AG04450 (cell line): ENCODE data around the gene NSMCE1. TPM values are rescaled to one million over a fixed set of nuclear protein-coding genes. Genes with fewer than 3 reads are reported as not detected.
"Not testable (repeated sequence)": the region's sequence is repeated elsewhere in the genome, so short reads cannot be mapped to it uniquely, and the experiment has no call there.

Experiments used
- CTCF ChIA-PET: fragments of 300-600, 350-600 bp; formaldehyde crosslinking; extraction: SDS; loops from one replicate; lab custom pipeline; 2022; ENCODE audit warnings: antibody characterized with exemption, inconsistent platforms; lab: Charles Lee
- POLR2A ChIA-PET: fragments of 350-600 bp; formaldehyde crosslinking; extraction: SDS; loops from one replicate; lab custom pipeline; 2021; ENCODE audit warnings: antibody characterized with exemption, inconsistent platforms; lab: Yijun Ruan, JAX
- DNase-seq: peaks from one replicate; pipeline ENCODE4 v3.0.0-alpha.2; 2011; ENCODE audit warnings: low read depth, low spot score
- H3K27ac ChIP-seq: one replicate; pipeline ENCODE4 v1.5.1; 2012; ENCODE audit warnings: low read depth, low read length, control low read depth
- H3K27me3 ChIP-seq: one replicate; pipeline ENCODE4 v1.6.0; 2012; ENCODE audit warnings: low read length; ENCODE audit not compliant: control insufficient read depth, insufficient read depth
- H3K4me3 ChIP-seq: 2 replicates; pipeline ENCODE4 v1.5.1; 2011; ENCODE audit warnings: mild to moderate bottlenecking, low read depth, low read length, control low read depth
- H3K9me3 ChIP-seq: 2 replicates; pipeline ENCODE4 v1.5.1; 2012; ENCODE audit warnings: low read length; ENCODE audit not compliant: control insufficient read depth, insufficient read depth
- polyA plus RNA-seq: library from polyadenylated mRNA; depleted of rRNA; stranded (reverse); fragments of >200 nt; gene quantifications from 2 replicates; pipeline ENCODE4 v1.2.3, GENCODE V29; 2011
- TF ChIP-seq, protein P1 (sequence below): IDR thresholded peaks from 2 replicates; pipeline ENCODE4 v1.5.1; 2011; ENCODE audit warnings: low read depth, low read length, control low read depth, inconsistent platforms

Gene NSMCE1
- polyA plus RNA-seq, 1 experiment, result 35.4 TPM

DNA sequence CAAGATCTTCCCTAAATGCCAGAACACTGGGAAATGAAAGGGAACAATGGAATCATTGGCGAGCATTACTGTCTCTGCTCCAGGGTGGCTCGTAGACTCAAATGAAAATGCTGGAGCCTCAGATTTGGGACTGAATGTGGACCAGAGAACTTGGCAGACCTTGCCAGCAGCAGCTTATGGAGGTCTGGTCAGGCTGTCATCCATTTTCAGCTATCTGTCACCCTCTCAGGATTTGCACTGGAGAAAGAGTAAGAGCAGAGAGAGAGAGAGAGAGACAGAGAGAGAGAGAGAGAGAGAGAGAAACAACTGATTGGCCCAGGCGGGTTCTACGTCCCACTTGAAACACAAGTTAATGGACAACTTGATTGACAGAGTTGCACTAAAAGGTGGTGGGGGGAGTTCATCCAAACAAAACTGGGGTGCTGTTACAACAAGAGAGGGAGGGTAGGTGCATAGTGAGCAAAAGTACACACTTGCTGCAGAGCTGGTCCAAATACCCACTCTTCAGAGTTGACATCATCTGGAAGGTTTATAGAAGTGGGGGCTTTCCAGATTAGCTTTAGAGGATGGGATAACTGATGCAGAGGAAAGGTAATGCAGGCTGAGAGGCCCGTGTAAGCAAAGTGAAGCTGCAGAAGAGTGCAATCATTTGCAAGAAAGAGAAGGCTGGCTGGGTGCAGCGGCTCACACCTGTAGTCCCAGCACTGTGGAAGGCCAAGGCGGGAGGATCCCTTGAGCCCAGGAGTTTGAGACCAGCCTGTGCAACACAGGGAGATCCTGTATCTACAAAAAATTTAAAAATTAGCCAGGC is 16.5 kb upstream of the NSMCE1 start:
- Histone ChIP-seq H3K27ac (no peak overlapping the region), H3K4me3 (no peak overlapping the region), H3K27me3 (no peaks in the 10 kb centered on the region), H3K9me3 (peaks cover 6% of the 10 kb centered on the region; the same call in 1 of the 2 replicates)
- ChIA-PET CTCF (no interaction called here), POLR2A (interaction anchor here (0.9 kb wide), 1 partner anchor 81 kb away, joined by 3 read pairs; no protein-coding TSS in a partner anchor)
- DNase-seq, result no peak
- TF ChIP-seq, protein P1, sequence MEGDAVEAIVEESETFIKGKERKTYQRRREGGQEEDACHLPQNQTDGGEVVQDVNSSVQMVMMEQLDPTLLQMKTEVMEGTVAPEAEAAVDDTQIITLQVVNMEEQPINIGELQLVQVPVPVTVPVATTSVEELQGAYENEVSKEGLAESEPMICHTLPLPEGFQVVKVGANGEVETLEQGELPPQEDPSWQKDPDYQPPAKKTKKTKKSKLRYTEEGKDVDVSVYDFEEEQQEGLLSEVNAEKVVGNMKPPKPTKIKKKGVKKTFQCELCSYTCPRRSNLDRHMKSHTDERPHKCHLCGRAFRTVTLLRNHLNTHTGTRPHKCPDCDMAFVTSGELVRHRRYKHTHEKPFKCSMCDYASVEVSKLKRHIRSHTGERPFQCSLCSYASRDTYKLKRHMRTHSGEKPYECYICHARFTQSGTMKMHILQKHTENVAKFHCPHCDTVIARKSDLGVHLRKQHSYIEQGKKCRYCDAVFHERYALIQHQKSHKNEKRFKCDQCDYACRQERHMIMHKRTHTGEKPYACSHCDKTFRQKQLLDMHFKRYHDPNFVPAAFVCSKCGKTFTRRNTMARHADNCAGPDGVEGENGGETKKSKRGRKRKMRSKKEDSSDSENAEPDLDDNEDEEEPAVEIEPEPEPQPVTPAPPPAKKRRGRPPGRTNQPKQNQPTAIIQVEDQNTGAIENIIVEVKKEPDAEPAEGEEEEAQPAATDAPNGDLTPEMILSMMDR, result no peak

DNA sequence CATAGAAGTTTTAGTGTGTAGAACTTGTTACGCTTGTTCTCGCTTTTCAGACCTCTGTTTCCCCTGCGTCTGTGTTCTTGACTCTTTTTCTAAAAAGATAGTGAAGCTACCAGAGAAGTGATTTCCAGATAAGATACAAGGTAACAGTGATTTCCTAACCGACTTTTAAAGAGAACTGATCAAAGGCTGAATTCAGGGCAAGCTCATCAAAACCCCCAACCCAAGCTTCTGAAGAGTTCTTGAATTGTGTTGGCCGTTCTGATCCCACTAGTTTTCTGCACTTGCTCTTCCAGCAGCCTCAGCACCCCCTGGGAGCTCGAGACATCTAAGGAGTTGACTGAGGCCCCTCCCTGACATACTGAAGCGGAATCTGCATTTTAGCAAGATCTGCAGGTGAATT is 12.7 kb upstream of the NSMCE1 start:
- CTCF ChIA-PET, result no interaction called here
- H3K9me3 ChIP-seq, result peaks cover 6% of the 10 kb centered on the region; the same call in 1 of the 2 replicates
- POLR2A ChIA-PET, result no interaction called here
- no peaks in the 10 kb centered on the region for H3K27me3 ChIP-seq
- no peak for DNase-seq
- H3K27ac ChIP-seq, result no peak overlapping the region
- TF ChIP-seq, protein P1, result no peak
- H3K4me3 ChIP-seq, result no peak overlapping the region

DNA sequence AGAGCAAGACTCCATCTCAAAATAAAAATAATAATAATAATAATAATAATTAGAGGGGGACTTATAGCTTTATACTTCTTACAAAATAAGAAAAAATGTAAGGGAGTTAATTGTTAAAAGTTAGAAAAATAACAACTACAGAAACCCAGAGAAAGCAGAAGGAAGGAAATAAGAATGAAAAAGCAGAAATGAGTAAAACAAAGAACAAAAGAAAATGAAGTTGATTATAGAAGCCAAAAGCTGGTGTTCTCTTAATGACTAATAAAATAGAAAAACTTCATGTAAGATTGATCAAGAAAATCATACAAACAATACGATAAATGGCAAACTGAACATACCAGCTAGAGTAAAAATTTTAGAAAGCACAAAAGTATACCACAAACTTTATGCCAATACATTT is 6.8 kb upstream of the NSMCE1 start:
- TF ChIP-seq, protein P1, result no peak
- DNase-seq, result no peak
- CTCF ChIA-PET, result no interaction called here
- Histone ChIP-seq H3K27me3 (no peaks in the 10 kb centered on the region), H3K9me3 (no peaks in the 10 kb centered on the region), H3K27ac (no peak overlapping the region), H3K4me3 (no peak overlapping the region)
- POLR2A ChIA-PET, result interaction anchor here (1.2 kb wide), 1 partner anchor 93 kb away, joined by 3 read pairs; no protein-coding TSS in a partner anchor

DNA sequence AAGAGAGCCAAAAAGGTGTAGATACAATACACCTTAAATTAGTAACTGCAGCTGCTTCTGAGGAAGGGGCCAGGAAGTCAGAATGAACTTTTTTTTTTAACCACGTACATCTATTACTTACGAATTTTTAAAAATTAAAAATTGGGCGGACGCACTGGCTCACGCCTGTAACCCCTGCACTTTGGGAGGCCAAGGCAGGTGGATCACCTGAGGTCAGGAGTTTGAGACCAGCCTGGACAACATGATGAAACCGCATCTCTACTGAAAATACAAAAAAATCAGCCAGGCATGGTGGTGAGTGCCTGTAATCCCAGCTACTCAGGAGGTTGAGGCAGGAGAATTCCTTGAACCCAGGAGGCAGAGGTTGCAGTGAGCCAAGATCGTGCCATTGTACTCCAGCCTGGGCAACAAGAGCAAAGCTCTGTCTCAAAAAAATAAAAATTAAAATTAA is 5.9 kb upstream of the NSMCE1 start:
- CTCF ChIA-PET, result interaction anchor here (0.7 kb wide), 1 partner anchor 40 kb away, joined by 4 read pairs; no protein-coding TSS in a partner anchor
- H3K9me3 ChIP-seq, result not testable (repeated sequence)

DNA sequence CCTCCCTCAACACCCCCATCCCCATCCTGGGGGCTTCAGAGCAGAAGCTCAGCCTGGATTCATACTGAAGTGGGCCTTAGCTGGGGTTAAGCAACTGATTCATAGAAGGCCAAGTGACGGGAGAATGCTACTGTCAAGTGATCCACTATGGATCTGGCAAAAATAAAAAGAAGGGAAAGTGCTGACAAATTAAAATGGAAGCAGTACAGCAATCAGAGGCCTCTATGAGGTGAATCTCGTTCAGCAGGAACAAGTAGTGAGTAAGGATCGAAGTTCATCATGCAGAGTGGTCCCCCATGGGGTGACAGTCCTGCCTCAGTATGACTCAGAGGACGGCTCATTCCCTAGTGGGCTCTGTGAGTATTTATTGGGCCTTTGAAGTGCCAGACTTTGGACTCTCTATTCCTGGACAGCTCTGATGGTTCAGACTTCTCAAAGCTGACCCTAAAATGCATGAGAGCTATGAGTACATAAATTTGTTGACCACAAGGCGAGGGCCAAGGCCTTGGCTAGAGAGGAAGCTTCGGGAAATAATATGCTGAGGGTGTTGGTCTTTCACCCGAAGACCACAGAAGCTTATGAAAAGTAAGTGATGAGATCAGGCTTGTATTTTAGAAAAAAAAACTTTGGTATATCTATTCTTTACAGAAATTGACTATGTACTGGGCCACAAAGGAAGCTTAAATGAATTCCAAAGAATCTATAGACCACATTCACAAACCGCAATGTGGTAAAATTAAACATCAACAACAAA is 5.3 kb upstream of the NSMCE1 start:
- H3K27me3 ChIP-seq, result no peaks in the 10 kb centered on the region
- H3K4me3 ChIP-seq, result no peak overlapping the region
- ChIA-PET POLR2A (interaction anchor here (0.6 kb wide), 1 partner anchor 12 kb away, joined by 4 read pairs; no protein-coding TSS in a partner anchor), CTCF (interaction anchor here (0.5 to 0.7 kb wide), 2 partner anchors 39 to 102 kb away, joined by 4 read pairs; no protein-coding TSS in a partner anchor)
- DNase-seq, result no peak
- H3K27ac ChIP-seq, result peak overlapping the region; percentile 21
- no peaks in the 10 kb centered on the region; the same call in 1 of the 2 replicates for H3K9me3 ChIP-seq
- TF ChIP-seq, protein P1, result no peak

More for the DNA sequence above, 5.9 kb upstream of the NSMCE1 start:
- H3K27ac ChIP-seq, H3K4me3 ChIP-seq, DNase-seq, H3K27me3 ChIP-seq, POLR2A ChIA-PET: not testable (repeated sequence)
